Measurements from ENCODE around the gene PAK4. TPM values are rescaled to one million over a fixed set of nuclear protein-coding genes. Genes with fewer than 3 reads are reported as not detected.

Gene PAK4
- total RNA-seq, 4 donors from 2014 or later, result 20.7 to 25.3 (median 23.6) TPM

DNA sequence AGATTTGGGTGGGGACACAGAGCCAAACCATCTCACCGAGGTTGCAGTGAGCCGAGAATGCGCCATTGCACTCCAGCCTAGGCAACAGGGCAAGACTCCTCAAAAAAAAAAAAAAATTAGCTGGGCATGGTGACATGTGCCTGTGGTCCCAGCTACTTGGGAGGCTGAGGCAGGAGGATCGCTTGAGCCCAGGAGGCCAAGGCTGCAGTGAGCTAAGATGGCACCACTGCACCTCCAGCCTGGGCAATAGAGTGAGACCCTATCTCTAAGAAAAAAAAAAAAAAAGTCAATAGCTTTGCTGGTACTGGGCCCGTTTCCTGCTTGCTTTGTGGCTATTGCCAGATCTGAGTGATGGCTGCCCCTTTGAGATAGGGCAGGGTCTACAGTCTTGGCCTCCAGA, 28.3 kb upstream of the PAK4 start:
- H3K27ac ChIP-seq, result no peak overlapping the region
- no peaks in the 10 kb centered on the region for H3K36me3 ChIP-seq
- TF ChIP-seq POLR2A (IDR thresholded peaks at IDR 0.05) (no peak), POLR2AphosphoS5 (IDR thresholded peaks at IDR 0.05) (no peak), CTCF (IDR thresholded peaks at IDR 0.05) (no peak), EP300 (IDR thresholded peaks at IDR 0.05) (no peak)
- H3K27me3 ChIP-seq, result peaks cover 43% of the 10 kb centered on the region
- 52% methylated on average over 5 of the region's 5 CpGs for WGBS
- peaks cover 3% of the 10 kb centered on the region for H3K4me1 ChIP-seq
- no peak for DNase-seq (ENCODE audit: low spot score in 2 of 2)
- H3K4me3 ChIP-seq, result no peak overlapping the region
- H3K9me3 ChIP-seq, result no peaks in the 10 kb centered on the region

DNA sequence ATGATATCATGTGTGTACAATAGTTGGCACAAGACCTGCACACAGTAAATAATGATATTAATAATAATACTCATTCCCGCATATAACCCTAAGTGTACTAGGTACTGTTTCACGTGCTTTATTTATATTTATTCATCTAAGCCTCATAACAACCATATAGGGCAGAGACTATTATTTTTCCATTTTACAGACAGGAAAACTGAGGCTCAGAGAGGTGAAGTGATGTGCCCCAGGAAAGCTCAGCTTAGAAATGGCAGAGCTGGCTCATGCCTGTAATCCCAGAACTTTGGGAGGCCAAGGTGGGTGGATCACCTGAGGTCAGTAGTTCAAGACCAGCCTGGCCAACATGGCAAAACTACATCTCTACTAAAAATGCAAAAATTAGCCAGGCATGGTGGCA, 27.9 kb upstream of the PAK4 start:
- Histone ChIP-seq H3K4me3 (no peak overlapping the region), H3K27me3 (peaks cover 43% of the 10 kb centered on the region), H3K27ac (no peak overlapping the region), H3K9me3 (no peaks in the 10 kb centered on the region), H3K36me3 (no peaks in the 10 kb centered on the region), H3K4me1 (peaks cover 3% of the 10 kb centered on the region)
- DNase-seq (ENCODE audit: low spot score in 2 of 2), result no peak
- WGBS, result 75% methylated on average over 2 of the region's 2 CpGs
- TF ChIP-seq POLR2A (IDR thresholded peaks at IDR 0.05) (no peak), EP300 (IDR thresholded peaks at IDR 0.05) (no peak), POLR2AphosphoS5 (IDR thresholded peaks at IDR 0.05) (no peak), CTCF (IDR thresholded peaks at IDR 0.05) (no peak)

DNA sequence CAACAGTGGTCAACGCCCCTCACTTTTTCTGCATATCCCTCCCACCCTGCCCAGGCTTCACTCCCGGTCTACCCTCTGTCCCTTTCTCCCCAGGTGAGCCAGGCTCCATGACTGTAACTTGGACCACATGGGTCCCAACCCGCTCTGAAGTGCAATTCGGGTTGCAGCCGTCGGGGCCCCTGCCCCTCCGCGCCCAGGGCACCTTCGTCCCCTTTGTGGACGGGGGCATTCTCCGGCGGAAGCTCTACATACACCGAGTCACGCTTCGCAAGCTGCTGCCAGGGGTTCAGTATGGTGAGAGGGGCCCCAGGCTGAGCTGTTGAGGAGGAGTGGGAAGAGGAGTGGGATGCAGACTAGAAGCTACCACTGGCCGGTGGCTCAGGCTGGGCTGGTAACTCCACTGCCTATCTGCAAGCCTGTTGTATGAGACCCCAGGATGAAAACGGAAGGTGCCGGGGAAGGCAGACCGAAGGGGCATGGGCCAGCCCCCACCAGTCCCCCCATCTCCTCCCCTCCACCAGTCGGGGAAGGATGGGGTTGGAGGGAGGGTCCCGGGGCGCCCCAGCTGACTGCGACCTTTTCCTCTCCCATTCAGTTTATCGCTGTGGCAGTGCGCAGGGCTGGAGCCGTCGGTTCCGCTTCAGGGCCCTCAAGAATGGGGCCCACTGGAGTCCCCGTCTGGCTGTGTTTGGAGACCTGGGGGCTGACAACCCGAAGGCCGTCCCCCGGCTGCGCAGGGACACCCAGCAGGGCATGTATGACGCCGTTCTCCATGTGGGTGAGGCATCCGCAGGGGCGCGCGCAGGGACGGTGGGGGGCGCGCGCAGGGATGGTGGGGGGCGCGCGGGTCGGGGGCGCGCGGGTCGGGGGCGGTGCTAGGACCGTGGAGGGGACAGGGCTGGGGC, 27.0 kb upstream of the PAK4 start:
- H3K4me3 ChIP-seq, result peak overlapping the region; percentile 5

GRCh38 chr19:39099341-39099740, 26.2 kb upstream of the PAK4 start:
- TF ChIP-seq CTCF (IDR thresholded peaks at IDR 0.05) (no peak), POLR2A (IDR thresholded peaks at IDR 0.05) (no peak), POLR2AphosphoS5 (IDR thresholded peaks at IDR 0.05) (no peak), EP300 (IDR thresholded peaks at IDR 0.05) (no peak)
- no peak for DNase-seq (ENCODE audit: low spot score in 2 of 2)
- Histone ChIP-seq H3K27me3 (peaks cover 38% of the 10 kb centered on the region), H3K4me3 (no peak overlapping the region), H3K9me3 (no peaks in the 10 kb centered on the region), H3K36me3 (no peaks in the 10 kb centered on the region), H3K27ac (no peak overlapping the region), H3K4me1 (no peaks in the 10 kb centered on the region)
- WGBS, result 36% methylated on average over 9 of the region's 9 CpGs

More for the DNA sequence above, 27.0 kb upstream of the PAK4 start:
- H3K27ac ChIP-seq, result no peak overlapping the region
- TF ChIP-seq POLR2A (IDR thresholded peaks at IDR 0.05) (no peak), CTCF (IDR thresholded peaks at IDR 0.05) (no peak), POLR2AphosphoS5 (IDR thresholded peaks at IDR 0.05) (no peak), EP300 (IDR thresholded peaks at IDR 0.05) (no peak)
- no peaks in the 10 kb centered on the region for H3K36me3 ChIP-seq
- 44% methylated on average over 21 of the region's 53 CpGs for WGBS
- peaks cover 2% of the 10 kb centered on the region for H3K4me1 ChIP-seq
- DNase-seq (ENCODE audit: low spot score in 2 of 2), result no peak
- H3K27me3 ChIP-seq, result peaks cover 43% of the 10 kb centered on the region
- H3K9me3 ChIP-seq, result no peaks in the 10 kb centered on the region

DNA sequence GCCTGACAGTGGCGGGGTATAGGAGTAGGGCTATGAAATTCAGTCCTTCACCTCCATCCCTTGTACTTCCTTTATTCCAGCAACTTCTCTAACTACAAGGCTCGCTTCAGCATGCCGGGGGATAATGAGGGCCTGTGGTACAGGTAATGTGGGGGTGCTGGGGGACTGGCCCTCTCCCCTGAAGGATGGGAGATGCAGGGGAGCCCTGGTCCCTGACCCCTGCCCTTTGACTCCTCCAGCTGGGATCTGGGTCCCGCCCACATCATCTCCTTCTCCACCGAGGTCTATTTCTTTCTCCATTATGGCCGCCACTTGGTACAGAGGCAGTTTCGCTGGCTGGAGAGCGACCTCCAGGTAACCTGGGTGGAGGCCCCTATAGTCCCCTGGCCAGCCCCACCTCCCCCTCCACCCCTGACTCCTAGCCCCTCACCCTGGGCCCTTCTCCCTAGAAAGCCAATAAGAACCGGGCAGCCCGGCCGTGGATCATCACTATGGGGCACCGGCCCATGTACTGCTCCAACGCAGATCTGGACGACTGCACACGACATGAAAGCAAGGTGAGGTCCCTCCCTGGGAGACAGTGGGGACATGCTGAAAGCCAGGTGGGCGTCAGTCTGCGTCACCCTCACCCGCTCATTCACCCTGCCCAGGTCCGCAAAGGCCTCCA, 25.0 kb upstream of the PAK4 start:
- peaks cover 37% of the 10 kb centered on the region for H3K27me3 ChIP-seq
- no peak overlapping the region for H3K27ac ChIP-seq

More for the DNA sequence above, 25.0 kb upstream of the PAK4 start:
- TF ChIP-seq POLR2AphosphoS5 (IDR thresholded peaks at IDR 0.05), result no peak
- no peak for TF ChIP-seq EP300 (IDR thresholded peaks at IDR 0.05)
- TF ChIP-seq CTCF (IDR thresholded peaks at IDR 0.05), result no peak
- no peak for TF ChIP-seq POLR2A (IDR thresholded peaks at IDR 0.05)
- no peaks in the 10 kb centered on the region for H3K36me3 ChIP-seq
- WGBS, result 92% methylated on average over 9 of the region's 19 CpGs
- H3K4me3 ChIP-seq, result no peak overlapping the region
- no peaks in the 10 kb centered on the region for H3K9me3 ChIP-seq
- DNase-seq (ENCODE audit: low spot score in 2 of 2), result no peak
- H3K4me1 ChIP-seq, result no peaks in the 10 kb centered on the region

Data from suprapubic skin (tissue), 4 donors.